Bronchial epithelial cell (primary cell): ENCODE data around the gene ADIG. TPM values are rescaled to one million over a fixed set of nuclear protein-coding genes. Genes with fewer than 3 reads are reported as not detected.

Experiments
- DNase-seq: peaks from one replicate; pipeline ENCODE4 v3.0.0-alpha.2; 2010; ENCODE audit warnings: low read depth
- FAIRE-seq: peaks from 2 replicates; lab custom pipeline; 2011; peaks lifted over from hg19 to GRCh38; lab: Jason Lieb, UNC
- H3K27me3 ChIP-seq: 2 replicates; pipeline ENCODE4 v1.5.1; 2011; ENCODE audit warnings: low read length; ENCODE audit not compliant: control insufficient read depth, insufficient read depth
- H3K36me3 ChIP-seq: 2 replicates; pipeline ENCODE4 v1.5.1; 2011; ENCODE audit warnings: low read length; ENCODE audit not compliant: control insufficient read depth, insufficient read depth
- H3K4me3 ChIP-seq: 2 replicates; pipeline ENCODE4 v1.5.1; 2011; ENCODE audit warnings: mild to moderate bottlenecking, low read depth, low read length, control low read depth
- CTCF ChIP-seq: IDR thresholded peaks from 2 replicates; pipeline ENCODE4 v1.5.1; 2011; ENCODE audit warnings: mild to moderate bottlenecking, moderate library complexity, low read length, control low read depth, inconsistent platforms; ENCODE audit not compliant: insufficient read depth, severe bottlenecking
- total RNA-seq: library from RNA; depleted of rRNA; stranded (reverse); fragments of >200 nt; gene quantifications from 2 replicates; pipeline ENCODE4 v1.2.1, GENCODE V29; 2014

Gene ADIG
- total RNA-seq, 1 donor from 2014 or later: not detected

GRCh38 chr20:38617011-38617829 is 36.2 kb downstream of the ADIG start:
- DNase-seq: peak; percentile 82
- Histone ChIP-seq H3K4me3 (no peak overlapping the region), H3K27me3 (no peaks in the 10 kb centered on the region), H3K36me3 (no peaks in the 10 kb centered on the region)
- FAIRE-seq: no peak
- no peak for TF ChIP-seq CTCF

- FAIRE-seq: no peak
- no peaks in the 10 kb centered on the region for H3K27me3 ChIP-seq
Measured at GRCh38 chr20:38617830-38618196, 36.8 kb downstream of the ADIG start.

GRCh38 chr20:38620441-38620840 is 39.4 kb downstream of the ADIG start:
- DNase-seq: no peak
- TF ChIP-seq CTCF: no peak
- no peak for FAIRE-seq
- H3K27me3 ChIP-seq: no peaks in the 10 kb centered on the region
- H3K36me3 ChIP-seq: peaks cover 2% of the 10 kb centered on the region
- no peak overlapping the region for H3K4me3 ChIP-seq

More at GRCh38 chr20:38617830-38618196, 36.8 kb downstream of the ADIG start:
- Histone ChIP-seq H3K4me3 (no peak overlapping the region), H3K36me3 (no peaks in the 10 kb centered on the region)
- TF ChIP-seq CTCF: no peak
- no peak for DNase-seq

GRCh38 chr20:38623061-38623460 is 42.1 kb downstream of the ADIG start:
- TF ChIP-seq CTCF: no peak
- FAIRE-seq (no peak), DNase-seq (no peak)
- no peaks in the 10 kb centered on the region for H3K27me3 ChIP-seq
- peaks cover 10% of the 10 kb centered on the region for H3K36me3 ChIP-seq
- no peak overlapping the region for H3K4me3 ChIP-seq

- no peak overlapping the region for H3K4me3 ChIP-seq
- FAIRE-seq (no peak), DNase-seq (no peak)
- no peaks in the 10 kb centered on the region for H3K27me3 ChIP-seq
- H3K36me3 ChIP-seq: peaks cover 10% of the 10 kb centered on the region
- no peak for TF ChIP-seq CTCF
Measured at GRCh38 chr20:38624084-38624483, 43.1 kb downstream of the ADIG start.
